T-helper 1 cell treated with Interleukin-12 subunit alpha and Interleukin-12 subunit beta and Interleukin-4 antibody, amounts not matched to agents 30 μg/mL and 1 μg/mL, for 36 hours (primary cell): ENCODE results near the gene AKAP13.

Experiments
- H3K27ac Mint-ChIP-seq: one replicate; pipeline ENCODE4 v1.8.0; 2021; ENCODE audit warnings: mild to moderate bottlenecking, mixed read lengths
- H3K27me3 Mint-ChIP-seq: one replicate; pipeline ENCODE4 v1.8.0; 2021; ENCODE audit warnings: low read depth, mixed read lengths
- H3K36me3 Mint-ChIP-seq: one replicate; pipeline ENCODE4 v1.8.0; 2021; ENCODE audit warnings: low read depth, mixed read lengths
- H3K4me1 Mint-ChIP-seq: one replicate; pipeline ENCODE4 v1.8.0; 2021; ENCODE audit warnings: low read depth, mixed read lengths
- H3K4me3 Mint-ChIP-seq: one replicate; pipeline ENCODE4 v1.8.0; 2021; ENCODE audit warnings: mild to moderate bottlenecking, moderate library complexity, mixed read lengths
- H3K9me3 Mint-ChIP-seq: one replicate; pipeline ENCODE4 v1.8.0; 2021; ENCODE audit warnings: mixed read lengths

Gene AKAP13

DNA sequence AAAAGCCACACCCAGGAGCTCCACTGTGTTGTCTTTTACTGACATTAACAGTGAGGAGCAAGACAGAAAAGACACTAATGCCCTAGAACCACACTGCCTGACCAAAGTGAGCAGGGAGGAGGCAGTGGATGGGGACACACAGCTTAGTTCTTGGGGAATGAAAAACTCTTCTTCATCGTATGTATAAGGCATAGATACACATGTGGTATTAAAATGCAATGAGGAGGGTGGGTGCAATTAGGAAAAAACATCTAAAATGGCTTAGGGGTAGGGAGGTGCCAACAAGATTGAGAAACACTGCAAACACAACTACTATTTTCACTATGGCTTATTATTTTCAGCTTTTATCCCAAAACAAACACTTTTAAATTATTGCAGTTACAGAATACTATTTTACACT lies 398.8 kb downstream of the AKAP13 start:
- Mint-ChIP-seq H3K27me3 (no peaks in the 10 kb centered on the region), H3K4me1 (peaks cover 29% of the 10 kb centered on the region), H3K36me3 (no peaks in the 10 kb centered on the region), H3K4me3 (no peak overlapping the region), H3K9me3 (no peaks in the 10 kb centered on the region), H3K27ac (no peak overlapping the region)

DNA sequence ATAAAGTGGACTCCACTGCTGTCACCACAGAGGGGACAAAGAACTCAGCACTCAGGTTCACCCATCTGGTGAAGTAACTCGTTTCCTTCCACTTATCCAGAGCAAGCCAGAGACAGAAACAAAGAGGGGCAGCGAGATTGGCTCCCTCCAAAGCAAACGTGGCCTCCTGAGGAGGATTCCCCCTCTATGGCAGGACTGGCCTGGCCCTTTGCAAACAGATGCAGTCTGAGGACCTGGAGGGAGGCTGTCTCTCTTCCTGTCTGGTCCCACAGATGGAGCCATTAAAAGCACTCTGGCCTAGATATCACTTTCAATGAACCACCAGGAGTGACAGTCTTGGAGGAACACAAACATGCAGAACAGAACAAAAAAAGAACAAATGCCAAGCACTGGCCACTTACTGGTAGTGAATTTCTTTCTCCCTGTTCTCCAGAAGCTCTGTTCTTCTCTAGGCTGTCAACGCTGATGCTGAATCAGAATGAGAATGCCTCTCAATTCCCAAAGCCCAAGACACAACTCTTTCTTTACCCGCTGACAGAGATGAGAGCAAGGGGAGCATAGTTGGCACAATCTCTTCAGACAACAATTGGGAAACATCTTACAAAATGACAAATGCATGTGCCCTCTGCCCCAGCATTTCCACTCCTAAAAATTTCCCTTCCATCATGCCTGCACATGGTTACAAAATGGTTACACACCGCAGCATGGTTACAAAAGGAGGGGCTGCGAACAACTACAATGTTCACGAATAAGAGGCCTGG lies 400.0 kb downstream of the AKAP13 start:
- Mint-ChIP-seq H3K4me3 (no peak overlapping the region), H3K36me3 (no peaks in the 10 kb centered on the region), H3K4me1 (peaks cover 39% of the 10 kb centered on the region), H3K27ac (no peak overlapping the region), H3K27me3 (no peaks in the 10 kb centered on the region), H3K9me3 (no peaks in the 10 kb centered on the region)

DNA sequence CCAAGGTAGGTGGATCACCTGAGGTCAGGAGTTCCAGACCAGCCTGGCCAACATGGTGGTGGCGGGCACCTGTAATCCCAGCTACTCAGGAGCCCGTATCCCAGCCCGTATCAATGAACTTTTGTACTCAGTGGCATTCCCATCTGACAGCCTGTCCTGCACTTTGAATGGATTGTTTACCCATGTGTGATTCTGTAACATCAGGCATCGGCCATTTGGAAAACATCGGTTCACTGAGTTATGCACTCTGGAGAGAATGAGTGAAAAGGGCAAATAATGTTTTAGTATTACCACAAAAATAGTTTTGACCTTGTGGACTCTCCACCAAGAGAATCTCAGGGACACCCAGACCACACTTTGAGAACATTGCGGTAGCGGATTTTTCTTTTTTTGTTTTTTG lies 400.7 kb downstream of the AKAP13 start:
- Mint-ChIP-seq H3K4me1 (peaks cover 45% of the 10 kb centered on the region), H3K9me3 (no peaks in the 10 kb centered on the region), H3K4me3 (no peak overlapping the region), H3K27ac (no peak overlapping the region), H3K36me3 (no peaks in the 10 kb centered on the region), H3K27me3 (no peaks in the 10 kb centered on the region)

DNA sequence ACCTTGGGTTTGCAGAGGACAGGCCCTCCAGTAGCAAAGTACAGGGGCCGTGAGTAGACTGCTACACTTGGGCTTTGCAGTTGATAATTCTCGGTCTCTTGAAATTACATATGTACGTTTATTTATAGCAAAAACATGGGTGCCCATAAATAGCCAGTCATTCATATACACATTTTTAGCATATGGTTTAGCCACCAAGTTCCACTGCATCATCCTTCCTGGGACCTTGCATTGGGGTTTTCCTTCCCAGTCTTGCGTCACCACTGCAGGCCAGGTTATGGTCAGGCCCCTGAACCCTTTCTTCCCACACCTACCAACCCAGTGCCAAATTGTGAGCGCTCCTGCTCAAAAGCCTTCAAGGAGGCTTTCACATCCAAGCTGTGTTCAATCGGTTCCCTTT lies 401.7 kb downstream of the AKAP13 start:
- Mint-ChIP-seq H3K27me3 (no peaks in the 10 kb centered on the region), H3K9me3 (no peaks in the 10 kb centered on the region), H3K4me3 (no peak overlapping the region), H3K36me3 (no peaks in the 10 kb centered on the region), H3K27ac (peak overlapping the region; percentile 22), H3K4me1 (peaks cover 49% of the 10 kb centered on the region)

DNA sequence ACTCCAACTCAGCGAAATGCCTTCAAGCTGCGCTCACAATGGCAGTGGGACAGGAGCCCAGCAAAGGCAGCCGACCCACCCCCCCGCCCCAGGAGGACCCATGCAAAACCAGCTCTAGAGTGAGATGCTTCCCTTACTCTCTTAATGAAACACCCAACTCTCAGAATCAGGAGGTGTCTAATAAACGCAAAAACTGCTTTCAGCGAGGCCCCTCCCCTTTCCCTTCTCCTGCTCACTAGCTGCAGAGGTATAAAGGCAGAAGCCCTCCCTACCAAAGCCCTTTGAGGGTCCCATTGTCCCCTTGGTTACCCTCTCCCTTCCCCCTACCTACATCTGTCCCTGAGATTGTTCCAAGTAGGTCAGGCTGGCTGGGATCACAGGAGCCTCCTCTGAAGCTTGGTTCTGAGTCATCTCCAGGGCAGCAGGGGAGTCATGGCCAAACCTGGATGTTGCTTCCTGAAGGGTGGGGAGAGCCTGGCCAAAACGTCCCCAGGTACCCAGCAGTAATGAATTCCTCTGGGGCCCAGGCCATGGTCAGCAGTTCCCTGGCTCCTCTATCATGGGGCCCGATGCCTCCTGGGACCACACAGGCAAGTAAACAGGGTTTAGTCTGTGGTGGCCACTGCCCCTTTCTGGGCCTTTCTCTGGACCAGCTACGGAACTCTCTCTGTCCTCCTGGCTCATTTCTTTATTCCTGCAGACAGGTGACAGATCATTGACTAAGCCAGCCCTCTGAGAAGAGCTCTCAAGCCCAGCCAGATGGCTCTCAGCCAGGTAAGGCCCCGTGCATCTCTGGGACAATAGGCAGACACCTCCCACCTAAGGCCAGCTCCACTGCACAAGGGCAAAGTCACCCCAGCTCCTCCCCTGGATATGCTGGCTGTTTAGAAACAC lies 405.7 kb downstream of the AKAP13 start:
- Mint-ChIP-seq H3K4me1 (peaks cover 44% of the 10 kb centered on the region), H3K27ac (peak overlapping the region; percentile 81), H3K27me3 (no peaks in the 10 kb centered on the region), H3K36me3 (no peaks in the 10 kb centered on the region), H3K4me3 (peak overlapping the region; percentile 54), H3K9me3 (no peaks in the 10 kb centered on the region)

DNA sequence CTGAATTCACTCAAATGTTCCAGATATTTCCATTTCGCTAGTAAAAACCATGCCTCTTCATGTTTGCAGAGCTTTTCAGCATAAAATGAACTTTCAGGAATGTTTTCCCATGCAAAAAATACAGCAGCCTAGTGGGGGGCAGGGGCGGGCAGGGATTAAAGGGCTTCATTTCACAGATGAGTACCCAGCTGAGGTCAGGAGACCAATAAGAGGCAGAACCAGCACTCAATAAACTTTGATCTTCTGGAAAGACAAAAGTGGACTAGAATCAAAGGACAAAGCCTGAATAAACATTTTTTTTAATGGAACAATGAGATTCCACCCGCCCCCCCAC lies 406.3 kb downstream of the AKAP13 start:
- Mint-ChIP-seq H3K27me3 (no peaks in the 10 kb centered on the region), H3K9me3 (no peaks in the 10 kb centered on the region), H3K4me1 (peaks cover 42% of the 10 kb centered on the region), H3K36me3 (no peaks in the 10 kb centered on the region), H3K4me3 (no peak overlapping the region), H3K27ac (no peak overlapping the region)

DNA sequence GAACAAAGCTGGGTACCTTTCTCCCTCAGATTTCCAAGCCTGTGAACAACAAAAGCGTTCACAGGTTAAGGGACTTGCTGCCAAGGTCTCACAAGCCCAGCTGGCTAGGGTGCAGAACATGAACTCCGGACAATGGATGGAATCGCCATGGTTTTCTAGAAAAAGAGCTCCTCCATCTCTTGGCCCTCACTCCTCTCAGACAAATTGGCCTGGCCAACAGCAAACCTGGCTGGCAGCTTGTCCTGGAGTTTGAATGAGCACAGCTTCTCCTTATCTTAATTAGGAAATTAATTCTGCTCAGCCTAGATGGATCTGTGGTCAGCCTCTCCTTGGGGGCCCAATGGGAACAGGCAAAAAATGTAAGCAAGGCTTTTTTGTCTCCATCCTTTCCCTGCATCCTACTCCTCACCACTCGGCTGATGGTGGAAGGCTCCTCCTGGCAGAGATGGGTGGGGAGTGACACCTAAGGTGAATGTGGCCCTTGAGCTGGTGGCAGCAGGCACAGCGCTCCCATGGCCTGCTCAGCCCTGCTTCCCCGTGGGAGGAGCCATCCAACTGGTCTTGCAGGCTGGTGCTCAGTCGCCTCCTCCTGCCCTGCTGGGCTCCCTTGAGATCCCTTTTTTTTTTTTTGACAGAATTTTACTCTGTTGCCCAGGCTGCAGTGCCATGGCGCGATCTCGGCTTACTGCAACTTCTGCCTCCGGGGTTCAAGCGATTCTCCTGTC lies 408.5 kb downstream of the AKAP13 start:
- Mint-ChIP-seq H3K27me3 (no peaks in the 10 kb centered on the region), H3K27ac (no peak overlapping the region), H3K36me3 (peaks cover 2% of the 10 kb centered on the region), H3K4me3 (no peak overlapping the region), H3K9me3 (no peaks in the 10 kb centered on the region), H3K4me1 (peaks cover 40% of the 10 kb centered on the region)

DNA sequence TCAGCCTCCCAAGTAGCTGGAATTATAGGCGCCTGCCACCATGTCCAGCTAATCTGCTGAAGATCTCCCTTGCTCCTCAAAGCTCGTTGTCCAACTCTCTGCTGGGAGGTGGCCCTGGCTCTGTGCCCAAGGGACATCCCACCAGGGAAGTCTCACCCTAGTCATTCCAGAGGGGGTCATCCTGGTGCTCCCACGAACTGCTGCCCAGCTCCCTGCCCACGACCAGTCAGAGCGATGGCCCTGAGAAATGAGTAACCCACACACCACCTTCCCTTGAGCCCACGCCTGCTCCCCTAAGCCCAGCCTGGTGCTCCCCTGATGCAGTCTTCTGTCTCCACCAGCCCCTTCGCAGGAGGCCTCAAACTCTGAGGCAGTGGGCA lies 409.1 kb downstream of the AKAP13 start:
- no peak overlapping the region for H3K4me3 Mint-ChIP-seq
- H3K27me3 Mint-ChIP-seq, result no peaks in the 10 kb centered on the region
- no peak overlapping the region for H3K27ac Mint-ChIP-seq
- H3K4me1 Mint-ChIP-seq, result peaks cover 38% of the 10 kb centered on the region
- H3K36me3 Mint-ChIP-seq, result peaks cover 2% of the 10 kb centered on the region
- no peaks in the 10 kb centered on the region for H3K9me3 Mint-ChIP-seq

DNA sequence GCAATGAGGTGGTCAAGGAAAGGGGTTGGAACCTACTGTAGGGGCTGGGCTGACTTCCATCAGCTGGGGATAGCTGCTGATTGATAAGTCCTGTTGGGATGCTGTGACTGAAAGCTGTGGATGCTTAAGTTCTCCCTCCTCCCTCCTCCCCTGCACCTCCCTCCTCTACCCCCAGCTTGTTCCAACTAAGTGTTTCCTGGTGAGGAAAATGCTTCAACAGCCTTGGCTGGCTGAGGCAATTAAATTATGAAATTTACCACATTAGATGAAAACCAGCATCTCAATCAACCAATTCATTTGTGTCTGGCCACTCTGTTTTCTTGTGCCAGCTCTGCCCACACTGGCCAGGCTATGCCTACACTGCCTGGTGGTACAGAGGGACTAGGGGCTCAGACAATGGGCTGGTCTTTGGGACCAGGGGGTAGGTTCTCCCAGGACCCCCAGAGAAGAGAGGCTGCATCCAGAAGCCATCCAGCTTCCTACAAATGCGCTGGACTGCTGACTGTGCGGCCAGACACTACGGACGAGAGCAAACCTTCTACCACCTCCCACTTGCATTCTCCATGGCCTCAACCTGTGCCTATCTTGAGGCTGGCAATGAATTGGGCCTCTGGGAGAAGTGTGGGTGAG lies 411.8 kb downstream of the AKAP13 start:
- Mint-ChIP-seq H3K36me3 (peaks cover 2% of the 10 kb centered on the region), H3K4me3 (no peak overlapping the region), H3K4me1 (peaks cover 31% of the 10 kb centered on the region), H3K27ac (no peak overlapping the region), H3K27me3 (peaks cover 10% of the 10 kb centered on the region), H3K9me3 (no peaks in the 10 kb centered on the region)

DNA sequence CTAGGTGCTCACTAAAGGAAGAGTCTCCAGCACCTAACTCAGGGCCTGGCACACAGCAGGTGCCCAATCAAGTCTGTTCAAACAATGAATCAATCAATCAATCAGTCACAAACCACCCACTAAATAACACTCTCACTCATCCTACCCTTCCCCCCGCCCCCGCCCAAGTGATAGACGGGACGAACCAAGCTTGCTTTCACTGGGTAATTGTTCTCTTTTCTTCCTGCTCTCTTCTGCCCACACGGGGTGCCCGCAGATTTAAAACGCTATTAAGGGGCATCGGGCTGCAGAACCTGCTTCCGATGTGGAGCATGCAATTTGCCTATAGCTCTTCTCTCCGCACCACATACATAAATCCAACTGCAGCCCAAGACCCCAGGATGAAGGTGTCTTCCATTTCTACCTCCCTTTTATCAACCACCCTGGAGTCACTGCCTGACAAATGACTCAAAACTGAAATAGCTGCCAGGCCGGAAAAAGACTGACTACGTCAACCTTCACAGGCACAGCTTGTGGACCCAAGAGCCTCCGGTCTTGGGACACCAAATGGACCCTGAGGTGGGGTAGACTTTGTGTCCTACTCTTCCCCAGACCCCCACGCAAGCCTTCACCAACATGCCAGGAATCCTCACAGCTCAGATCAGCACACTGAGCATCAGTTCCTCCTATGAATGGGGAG lies 412.6 kb downstream of the AKAP13 start:
- H3K36me3 Mint-ChIP-seq, result peaks cover 2% of the 10 kb centered on the region
- peak overlapping the region; percentile 84 for H3K4me3 Mint-ChIP-seq
- peak overlapping the region; percentile 69 for H3K27ac Mint-ChIP-seq
- peaks cover 29% of the 10 kb centered on the region for H3K4me1 Mint-ChIP-seq
- H3K9me3 Mint-ChIP-seq, result no peaks in the 10 kb centered on the region
- peaks cover 10% of the 10 kb centered on the region for H3K27me3 Mint-ChIP-seq

DNA sequence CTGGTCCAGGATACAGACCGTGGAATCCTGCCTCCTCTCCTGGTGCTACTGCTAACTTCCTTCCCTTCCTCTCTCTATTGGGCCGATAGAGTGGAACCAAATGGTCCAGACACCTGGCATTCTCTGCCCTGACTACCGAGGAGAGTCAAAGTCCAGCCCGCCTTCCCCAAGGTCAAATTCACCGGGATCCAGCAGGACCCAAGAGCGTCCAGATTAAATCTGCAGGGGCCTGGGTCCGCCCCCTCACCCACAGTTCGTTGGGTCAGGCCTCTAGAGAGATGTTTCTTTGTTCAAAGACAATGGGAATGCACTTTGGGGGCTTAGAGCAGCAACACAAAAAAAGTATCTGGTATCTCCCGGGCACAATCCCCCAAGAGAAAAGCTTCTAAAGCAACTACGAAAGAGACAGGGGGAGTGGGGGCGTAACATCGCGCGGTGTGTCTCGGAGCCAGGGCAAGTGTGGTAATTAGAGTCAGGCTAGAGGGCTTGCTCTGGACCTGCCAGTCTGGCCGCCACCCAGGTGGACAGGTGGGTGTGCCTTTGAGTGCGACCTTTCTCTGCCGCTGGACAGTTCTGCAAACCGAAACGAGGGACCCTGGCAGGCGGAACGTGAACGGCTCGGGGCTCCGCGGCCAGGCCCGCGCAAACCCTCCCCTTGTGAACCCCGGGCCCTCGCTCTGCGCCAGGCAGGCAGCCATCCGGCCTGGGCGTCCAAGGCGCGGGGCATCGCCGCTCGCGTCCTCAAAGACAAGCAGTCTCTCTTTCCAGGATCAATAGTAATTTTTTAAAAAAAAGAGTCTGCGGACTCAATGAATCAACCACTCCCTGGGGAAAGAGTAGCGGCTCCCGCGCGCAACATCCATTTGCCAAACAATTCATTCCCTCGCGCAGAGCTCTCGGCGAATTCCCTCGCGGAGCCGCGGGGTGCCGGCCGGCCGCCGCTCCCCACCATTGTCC lies 413.5 kb downstream of the AKAP13 start:
- Mint-ChIP-seq H3K27ac (peak overlapping the region; percentile 49), H3K4me3 (peak overlapping the region; percentile 84), H3K27me3 (peaks cover 10% of the 10 kb centered on the region), H3K36me3 (peaks cover 2% of the 10 kb centered on the region), H3K9me3 (no peaks in the 10 kb centered on the region), H3K4me1 (peaks cover 29% of the 10 kb centered on the region)

DNA sequence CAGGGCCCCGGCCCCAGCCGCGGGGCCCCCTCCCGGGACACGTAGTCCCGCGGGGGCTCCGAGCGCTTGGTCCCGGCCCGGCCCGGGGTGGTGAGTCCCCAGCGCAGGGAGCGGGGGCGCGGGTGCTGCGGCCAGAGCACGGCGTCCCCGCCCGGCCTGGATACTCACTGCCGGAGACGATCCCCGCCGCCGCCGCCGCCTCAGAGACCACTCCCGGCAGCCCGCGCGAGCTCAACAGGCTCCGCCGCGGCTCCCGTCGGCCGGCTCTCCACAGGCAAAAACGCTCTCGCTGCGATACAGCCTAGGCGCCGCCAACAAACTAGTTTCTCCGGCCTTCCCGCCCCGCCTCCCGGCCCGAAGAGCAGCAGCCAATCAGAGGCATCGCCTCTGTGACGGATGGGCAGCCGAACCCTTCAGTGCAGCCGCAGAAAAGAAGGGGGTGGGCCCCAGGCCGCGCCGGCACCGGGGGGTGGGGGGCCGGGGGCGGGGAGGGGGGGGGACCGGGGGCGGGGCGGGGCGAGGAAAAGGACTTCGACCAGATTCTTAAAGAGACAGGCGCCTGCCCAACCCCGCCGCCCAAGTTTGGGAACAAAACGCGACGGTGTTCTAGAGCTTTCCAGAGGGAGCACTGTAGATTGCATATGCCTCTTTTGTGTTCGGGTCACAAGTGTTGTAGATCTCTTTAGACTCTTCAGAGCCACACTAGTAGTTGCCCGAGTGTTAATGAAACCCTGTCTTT lies 414.4 kb downstream of the AKAP13 start, which contains the start of gene KLHL25:
KLHL25 (minus strand) TSS at position 328 of the 739 bp plus-strand sequence. CDS start 25,115 bp downstream, outside the sequence.
- peaks cover 10% of the 10 kb centered on the region for H3K27me3 Mint-ChIP-seq
- H3K4me1 Mint-ChIP-seq, result peaks cover 25% of the 10 kb centered on the region
- H3K27ac Mint-ChIP-seq, result peak within 1 kb of the TSS; percentile 81
- peak within 1 kb of the TSS; percentile 84 for H3K4me3 Mint-ChIP-seq
- H3K9me3 Mint-ChIP-seq, result no peaks in the 10 kb centered on the region
- peaks cover 2% of the 10 kb centered on the region for H3K36me3 Mint-ChIP-seq
